GM12878 (cell line): ENCODE measurements around the gene LMAN2L. TPM values are rescaled to one million over a fixed set of nuclear protein-coding genes. Genes with fewer than 3 reads are reported as not detected.

Source experiments
- ATAC-seq: fragments of 200-7000 bp; cut with Tn5 transposase; 3 replicates; pipeline ENCODE4 v1.9.1; 2020; ENCODE audit warnings: mild to moderate bottlenecking, moderate library complexity
- BruUV-seq: library from RNA; stranded (reverse); fragments of 400-500 nt; replicated peaks from 2 replicates; lab custom pipeline; 2021; lab: Mats Ljungman, UMichigan
- CTCF ChIA-PET: fragments of 300-600 bp; sonication (Branson Sonifier 250); formaldehyde crosslinking; extraction: SDS; loops from one replicate; lab custom pipeline; 2021; ENCODE audit warnings: inconsistent platforms; lab: Yijun Ruan, JAX
- POLR2A ChIA-PET: fragments of 350-600 bp; formaldehyde crosslinking; extraction: SDS; loops from one replicate; lab custom pipeline; 2021; ENCODE audit warnings: inconsistent platforms; lab: Charles Lee
- RAD21 ChIA-PET: fragments of 300-600 bp; sonication (Branson Sonifier 250); formaldehyde crosslinking; loops from one replicate; lab custom pipeline; 2023; ENCODE audit warnings: antibody characterized with exemption; ENCODE audit not compliant: unreplicated experiment; lab: Charles Lee
- SMC1A ChIA-PET: fragments of 300-600 bp; sonication (Branson Sonifier 250); formaldehyde crosslinking; loops from one replicate; lab custom pipeline; 2023; ENCODE audit not compliant: unreplicated experiment, uncharacterized antibody; lab: Charles Lee
- DNase-seq: peaks from one replicate; pipeline ENCODE4 v3.0.0-alpha.2; 2011; ENCODE audit warnings: low read depth, low spot score
- FAIRE-seq: peaks from 3 replicates; lab custom pipeline; 2011; peaks lifted over from hg19 to GRCh38; lab: Jason Lieb, UNC
- H2AFZ ChIP-seq: 2 replicates; pipeline ENCODE4 v1.6.0; 2011; ENCODE audit warnings: low read depth, low read length, control low read depth; ENCODE audit not compliant: control insufficient read depth
- H3K27ac ChIP-seq: 2 replicates; pipeline ENCODE4 v1.5.1; 2011; ENCODE audit warnings: control low read depth; ENCODE audit not compliant: control insufficient read depth, insufficient read depth
- H3K27me3 ChIP-seq, 2 experiments: replicated peaks in 1 of 2; 2 replicates each; pipeline versions ENCODE4 v1.6.0 to v1.6.1; 2011; ENCODE audit warnings: low read length in 1 of 2; ENCODE audit not compliant: control insufficient read depth in 2 of 2, insufficient read depth in 2 of 2
- H3K36me3 ChIP-seq, 2 experiments: 2 replicates each; pipeline ENCODE4 v1.5.1; 2011; ENCODE audit warnings: low read length in 1 of 2; ENCODE audit not compliant: control insufficient read depth in 2 of 2, insufficient read depth in 2 of 2
- H3K4me1 ChIP-seq: 2 replicates; pipeline ENCODE4 v1.6.1; 2011; ENCODE audit warnings: mild to moderate bottlenecking, low read length, moderate library complexity, mixed read lengths; ENCODE audit not compliant: control insufficient read depth, insufficient read depth
- H3K4me2 ChIP-seq: 2 replicates; pipeline ENCODE4 v1.6.0; 2011; ENCODE audit warnings: control low read depth; ENCODE audit not compliant: control insufficient read depth, insufficient read depth
- H3K4me3 ChIP-seq: fragments of 200-600 bp; sonication (generic); 2 replicates; pipeline ENCODE4 v1.5.1; 2016
- H3K79me2 ChIP-seq: 2 replicates; pipeline ENCODE4 v1.6.0; 2011; ENCODE audit warnings: low read length; ENCODE audit not compliant: control insufficient read depth, insufficient read depth
- H3K9ac ChIP-seq: 2 replicates; pipeline ENCODE4 v1.8.0; 2011; ENCODE audit warnings: low read length, control low read depth, mixed read lengths; ENCODE audit not compliant: control insufficient read depth, insufficient read depth
- H3K9me3 ChIP-seq: replicated peaks from 3 replicates; pipeline ENCODE4 v1.5.1; 2011; ENCODE audit warnings: mild to moderate bottlenecking, low read length; ENCODE audit not compliant: control insufficient read depth, insufficient read depth
- H4K20me1 ChIP-seq: 2 replicates; pipeline ENCODE4 v1.6.0; 2011; ENCODE audit not compliant: control insufficient read depth, insufficient read depth
- CEBPZ ChIP-seq: fragments of 150-350 bp; IDR thresholded peaks from 2 replicates; pipeline ENCODE4 v1.6.1; 2016; ENCODE audit warnings: low read depth, low read length
- CREB1 ChIP-seq: IDR thresholded peaks from 2 replicates; pipeline ENCODE4 v1.6.1; 2012; ENCODE audit warnings: low read depth, mild to moderate bottlenecking, inconsistent platforms
- EP300 ChIP-seq, 2 experiments: fragments of 150-350 bp in 1 of 2; IDR thresholded peaks; 2 replicates each; pipeline ENCODE4 v1.6.1; 2011 to 2012; ENCODE audit warnings: low read depth in 2 of 2, low read length in 2 of 2, borderline replicate concordance in 1 of 2, improper control_type of control experiment in 1 of 2, inconsistent platforms in 1 of 2; ENCODE audit not compliant: control insufficient read depth in 1 of 2
- ETV6 ChIP-seq, 2 experiments: fragments of 450-650 bp in 1 of 2; IDR thresholded peaks in 1 of 2; conservative IDR thresholded peaks in 1 of 2; 2 replicates each; pipeline ENCODE4 v1.6.1; 2014; ENCODE audit warnings: antibody characterized with exemption in 1 of 2, borderline replicate concordance in 1 of 2, low read depth in 1 of 2, mild to moderate bottlenecking in 1 of 2, moderate library complexity in 1 of 2
- RAD51 ChIP-seq: fragments of 450-650 bp; IDR thresholded peaks from 2 replicates; pipeline ENCODE4 v1.6.1; 2016; ENCODE audit warnings: moderate library complexity, mild to moderate bottlenecking, inconsistent platforms
- REST ChIP-seq: IDR thresholded peaks from 2 replicates; pipeline ENCODE4 v1.6.1; 2012; ENCODE audit warnings: mild to moderate bottlenecking, low read depth, low read length
- SREBF2 ChIP-seq: IDR thresholded peaks from 2 replicates; pipeline ENCODE4 v1.6.1; 2012; ENCODE audit warnings: mild to moderate bottlenecking, low read length
- USF1 ChIP-seq: IDR thresholded peaks from 2 replicates; pipeline ENCODE4 v1.6.1; 2011; ENCODE audit warnings: borderline replicate concordance, low read depth, mild to moderate bottlenecking, moderate library complexity, mixed read lengths, low read length; ENCODE audit not compliant: insufficient read depth; ENCODE audit errors: extremely low read length
- WGBS: methylation state at CpG from one replicate; pipeline ENCODE4 v1.1.6; 2016; ENCODE audit warnings: low lambda C conversion rate; ENCODE audit not compliant: insufficient replicate concordance, insufficient coverage; ENCODE audit errors: missing lambda C conversion rate; 5-methylcytosine and 5-hydroxymethylcytosine counted together
- in situ Hi-C: fragments of 300-500 bp; cut with MboI; formaldehyde crosslinking; loops from 9 replicates; pipeline ENCODE4 v1.14.3; 2018; ENCODE audit warnings: mixed read lengths
- intact Hi-C: fragments of 100-400 bp; cut with micrococcal nuclease; formaldehyde crosslinking; loops from one replicate; pipeline ENCODE4 v1.14.2; 2022; ENCODE audit not compliant: unreplicated experiment
- polyA plus RNA-seq, 11 experiments: library from polyadenylated mRNA; depleted of rRNA in 4 of 11; unstranded in 6 of 11; stranded (reverse) in 5 of 11; fragments of >200 nt; fragmentation: Nextera tagmentation in 4 of 11; fragmentation: Illumina TruSeq in 1 of 11; extraction: Ambion mirVana in 4 of 11; extraction: Trizol in 1 of 11; gene quantifications; 1 replicate in 1 of 11; 2 replicates in 10 of 11; pipeline versions ENCODE4 v1.2.1 to v1.2.3, GENCODE V29; 2011 to 2016; ENCODE audit warnings: inconsistent platforms in 2 of 11, missing spikeins in 2 of 11, low read depth in 1 of 11
- total RNA-seq, 4 experiments: library from RNA; depleted of rRNA in 3 of 4; stranded (reverse); fragments of >200 nt in 3 of 4; fragmentation: Illumina TruSeq in 1 of 4; extraction: Trizol in 1 of 4; gene quantifications; 2 replicates each; pipeline versions ENCODE4 v1.2.1 to v1.2.3, GENCODE V29; 2013 to 2021
- TF ChIP-seq, protein P1 (sequence below): fragments of 450-650 bp; IDR thresholded peaks from 2 replicates; pipeline ENCODE4 v1.6.1; 2016; ENCODE audit warnings: mild to moderate bottlenecking, moderate library complexity, borderline replicate concordance

LMAN2L gene
- total and polyA plus RNA-seq, 10 of the 15 experiments (the other 5 are each of a cell fraction or from before 2014, with no cell fraction given): 5.7 to 16.3 (median 10.7) TPM

GRCh38 chr2:96669539-96670215 lies 70.2 kb downstream of the LMAN2L start:
- POLR2A ChIA-PET: no interaction called here
- CTCF ChIA-PET: interaction anchor here (1.1 kb wide), 1 partner anchor 93 kb away, joined by 3 read pairs; no protein-coding TSS in a partner anchor
- FAIRE-seq (no peak), ATAC-seq (no peak), DNase-seq (no peak)
- SMC1A ChIA-PET: no interaction called here
- Histone ChIP-seq H3K36me3 (no peaks in the 10 kb centered on the region), H3K27ac (no peak overlapping the region), H4K20me1 (no peaks in the 10 kb centered on the region), H3K4me3 (no peak overlapping the region), H2AFZ (no peak overlapping the region), H3K4me1 (no peaks in the 10 kb centered on the region), H3K4me2 (no peak overlapping the region), H3K27me3 (no peaks in the 10 kb centered on the region; a peak in 1 of 4 replicates), H3K9ac (no peak overlapping the region), H3K9me3 (no peaks in the 10 kb centered on the region), H3K79me2 (no peaks in the 10 kb centered on the region)
- no TSS peak for BruUV-seq
- intact Hi-C loops (no loop called here), in situ Hi-C loops (no loop called here)
- RAD21 ChIA-PET: no interaction called here
- 47% methylated on average over 15 of the region's 15 CpGs for WGBS
- no peak for TF ChIP-seq USF1
- TF ChIP-seq REST: no peak
- TF ChIP-seq EP300 (IDR thresholded peaks at IDR 0.05; ENCODE audit: borderline replicate concordance in 1 of 2, control insufficient read depth in 1 of 2, low read depth in 2 of 2, low read length in 2 of 2): no peak
- no peak for TF ChIP-seq CEBPZ
- TF ChIP-seq ETV6 (conservative IDR thresholded peaks at IDR 0.05 in 1 of 2, IDR thresholded peaks at IDR 0.05 in 1 of 2; ENCODE audit: borderline replicate concordance in 1 of 2, low read depth in 1 of 2): no peak
- TF ChIP-seq SREBF2: no peak
- TF ChIP-seq RAD51: no peak
- TF ChIP-seq, protein P1, sequence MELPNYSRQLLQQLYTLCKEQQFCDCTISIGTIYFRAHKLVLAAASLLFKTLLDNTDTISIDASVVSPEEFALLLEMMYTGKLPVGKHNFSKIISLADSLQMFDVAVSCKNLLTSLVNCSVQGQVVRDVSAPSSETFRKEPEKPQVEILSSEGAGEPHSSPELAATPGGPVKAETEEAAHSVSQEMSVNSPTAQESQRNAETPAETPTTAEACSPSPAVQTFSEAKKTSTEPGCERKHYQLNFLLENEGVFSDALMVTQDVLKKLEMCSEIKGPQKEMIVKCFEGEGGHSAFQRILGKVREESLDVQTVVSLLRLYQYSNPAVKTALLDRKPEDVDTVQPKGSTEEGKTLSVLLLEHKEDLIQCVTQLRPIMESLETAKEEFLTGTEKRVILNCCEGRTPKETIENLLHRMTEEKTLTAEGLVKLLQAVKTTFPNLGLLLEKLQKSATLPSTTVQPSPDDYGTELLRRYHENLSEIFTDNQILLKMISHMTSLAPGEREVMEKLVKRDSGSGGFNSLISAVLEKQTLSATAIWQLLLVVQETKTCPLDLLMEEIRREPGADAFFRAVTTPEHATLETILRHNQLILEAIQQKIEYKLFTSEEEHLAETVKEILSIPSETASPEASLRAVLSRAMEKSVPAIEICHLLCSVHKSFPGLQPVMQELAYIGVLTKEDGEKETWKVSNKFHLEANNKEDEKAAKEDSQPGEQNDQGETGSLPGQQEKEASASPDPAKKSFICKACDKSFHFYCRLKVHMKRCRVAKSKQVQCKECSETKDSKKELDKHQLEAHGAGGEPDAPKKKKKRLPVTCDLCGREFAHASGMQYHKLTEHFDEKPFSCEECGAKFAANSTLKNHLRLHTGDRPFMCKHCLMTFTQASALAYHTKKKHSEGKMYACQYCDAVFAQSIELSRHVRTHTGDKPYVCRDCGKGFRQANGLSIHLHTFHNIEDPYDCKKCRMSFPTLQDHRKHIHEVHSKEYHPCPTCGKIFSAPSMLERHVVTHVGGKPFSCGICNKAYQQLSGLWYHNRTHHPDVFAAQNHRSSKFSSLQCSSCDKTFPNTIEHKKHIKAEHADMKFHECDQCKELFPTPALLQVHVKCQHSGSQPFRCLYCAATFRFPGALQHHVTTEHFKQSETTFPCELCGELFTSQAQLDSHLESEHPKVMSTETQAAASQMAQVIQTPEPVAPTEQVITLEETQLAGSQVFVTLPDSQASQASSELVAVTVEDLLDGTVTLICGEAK: no peak
- no peak for TF ChIP-seq CREB1
